Measurements from ENCODE around the gene RERE.
A peak's percentile ranks its signal among the peaks of the same experiment; 100 is the strongest.

The RERE gene

GRCh38 chr1:8472668-8473067 lies 344.8 kb downstream of the RERE start (continued):
- TF ChIP-seq GLIS1 (tag by site-specific recombination; IDR thresholded peaks at IDR 0.05) = 0 out of 2 replicates have a peak, but pooled peaks have one; percentile 11
- no peak for TF ChIP-seq ZNF132 (tag by site-specific recombination; IDR thresholded peaks at IDR 0.05; ENCODE audit: borderline replicate concordance)
- no peak for TF ChIP-seq ZNF654 (tag by site-specific recombination; IDR thresholded peaks at IDR 0.05; ENCODE audit: low read depth)
- TF ChIP-seq, protein P1, sequence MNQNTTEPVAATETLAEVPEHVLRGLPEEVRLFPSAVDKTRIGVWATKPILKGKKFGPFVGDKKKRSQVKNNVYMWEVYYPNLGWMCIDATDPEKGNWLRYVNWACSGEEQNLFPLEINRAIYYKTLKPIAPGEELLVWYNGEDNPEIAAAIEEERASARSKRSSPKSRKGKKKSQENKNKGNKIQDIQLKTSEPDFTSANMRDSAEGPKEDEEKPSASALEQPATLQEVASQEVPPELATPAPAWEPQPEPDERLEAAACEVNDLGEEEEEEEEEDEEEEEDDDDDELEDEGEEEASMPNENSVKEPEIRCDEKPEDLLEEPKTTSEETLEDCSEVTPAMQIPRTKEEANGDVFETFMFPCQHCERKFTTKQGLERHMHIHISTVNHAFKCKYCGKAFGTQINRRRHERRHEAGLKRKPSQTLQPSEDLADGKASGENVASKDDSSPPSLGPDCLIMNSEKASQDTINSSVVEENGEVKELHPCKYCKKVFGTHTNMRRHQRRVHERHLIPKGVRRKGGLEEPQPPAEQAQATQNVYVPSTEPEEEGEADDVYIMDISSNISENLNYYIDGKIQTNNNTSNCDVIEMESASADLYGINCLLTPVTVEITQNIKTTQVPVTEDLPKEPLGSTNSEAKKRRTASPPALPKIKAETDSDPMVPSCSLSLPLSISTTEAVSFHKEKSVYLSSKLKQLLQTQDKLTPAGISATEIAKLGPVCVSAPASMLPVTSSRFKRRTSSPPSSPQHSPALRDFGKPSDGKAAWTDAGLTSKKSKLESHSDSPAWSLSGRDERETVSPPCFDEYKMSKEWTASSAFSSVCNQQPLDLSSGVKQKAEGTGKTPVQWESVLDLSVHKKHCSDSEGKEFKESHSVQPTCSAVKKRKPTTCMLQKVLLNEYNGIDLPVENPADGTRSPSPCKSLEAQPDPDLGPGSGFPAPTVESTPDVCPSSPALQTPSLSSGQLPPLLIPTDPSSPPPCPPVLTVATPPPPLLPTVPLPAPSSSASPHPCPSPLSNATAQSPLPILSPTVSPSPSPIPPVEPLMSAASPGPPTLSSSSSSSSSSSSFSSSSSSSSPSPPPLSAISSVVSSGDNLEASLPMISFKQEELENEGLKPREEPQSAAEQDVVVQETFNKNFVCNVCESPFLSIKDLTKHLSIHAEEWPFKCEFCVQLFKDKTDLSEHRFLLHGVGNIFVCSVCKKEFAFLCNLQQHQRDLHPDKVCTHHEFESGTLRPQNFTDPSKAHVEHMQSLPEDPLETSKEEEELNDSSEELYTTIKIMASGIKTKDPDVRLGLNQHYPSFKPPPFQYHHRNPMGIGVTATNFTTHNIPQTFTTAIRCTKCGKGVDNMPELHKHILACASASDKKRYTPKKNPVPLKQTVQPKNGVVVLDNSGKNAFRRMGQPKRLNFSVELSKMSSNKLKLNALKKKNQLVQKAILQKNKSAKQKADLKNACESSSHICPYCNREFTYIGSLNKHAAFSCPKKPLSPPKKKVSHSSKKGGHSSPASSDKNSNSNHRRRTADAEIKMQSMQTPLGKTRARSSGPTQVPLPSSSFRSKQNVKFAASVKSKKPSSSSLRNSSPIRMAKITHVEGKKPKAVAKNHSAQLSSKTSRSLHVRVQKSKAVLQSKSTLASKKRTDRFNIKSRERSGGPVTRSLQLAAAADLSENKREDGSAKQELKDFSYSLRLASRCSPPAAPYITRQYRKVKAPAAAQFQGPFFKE (tag by site-specific recombination; IDR thresholded peaks at IDR 0.05; ENCODE audit: borderline replicate concordance) = no peak
- TF ChIP-seq, protein P2, sequence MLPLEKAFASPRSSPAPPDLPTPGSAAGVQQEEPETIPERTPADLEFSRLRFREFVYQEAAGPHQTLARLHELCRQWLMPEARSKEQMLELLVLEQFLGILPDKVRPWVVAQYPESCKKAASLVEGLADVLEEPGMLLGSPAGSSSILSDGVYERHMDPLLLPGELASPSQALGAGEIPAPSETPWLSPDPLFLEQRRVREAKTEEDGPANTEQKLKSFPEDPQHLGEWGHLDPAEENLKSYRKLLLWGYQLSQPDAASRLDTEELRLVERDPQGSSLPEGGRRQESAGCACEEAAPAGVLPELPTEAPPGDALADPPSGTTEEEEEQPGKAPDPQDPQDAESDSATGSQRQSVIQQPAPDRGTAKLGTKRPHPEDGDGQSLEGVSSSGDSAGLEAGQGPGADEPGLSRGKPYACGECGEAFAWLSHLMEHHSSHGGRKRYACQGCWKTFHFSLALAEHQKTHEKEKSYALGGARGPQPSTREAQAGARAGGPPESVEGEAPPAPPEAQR (tag by site-specific recombination; IDR thresholded peaks at IDR 0.05) = no peak
- TF ChIP-seq, protein P3, sequence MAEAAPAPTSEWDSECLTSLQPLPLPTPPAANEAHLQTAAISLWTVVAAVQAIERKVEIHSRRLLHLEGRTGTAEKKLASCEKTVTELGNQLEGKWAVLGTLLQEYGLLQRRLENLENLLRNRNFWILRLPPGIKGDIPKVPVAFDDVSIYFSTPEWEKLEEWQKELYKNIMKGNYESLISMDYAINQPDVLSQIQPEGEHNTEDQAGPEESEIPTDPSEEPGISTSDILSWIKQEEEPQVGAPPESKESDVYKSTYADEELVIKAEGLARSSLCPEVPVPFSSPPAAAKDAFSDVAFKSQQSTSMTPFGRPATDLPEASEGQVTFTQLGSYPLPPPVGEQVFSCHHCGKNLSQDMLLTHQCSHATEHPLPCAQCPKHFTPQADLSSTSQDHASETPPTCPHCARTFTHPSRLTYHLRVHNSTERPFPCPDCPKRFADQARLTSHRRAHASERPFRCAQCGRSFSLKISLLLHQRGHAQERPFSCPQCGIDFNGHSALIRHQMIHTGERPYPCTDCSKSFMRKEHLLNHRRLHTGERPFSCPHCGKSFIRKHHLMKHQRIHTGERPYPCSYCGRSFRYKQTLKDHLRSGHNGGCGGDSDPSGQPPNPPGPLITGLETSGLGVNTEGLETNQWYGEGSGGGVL (tag by site-specific recombination; IDR thresholded peaks at IDR 0.05) = no peak
- no peak for TF ChIP-seq ZNF24 (tag by site-specific recombination; IDR thresholded peaks at IDR 0.05)
- TF ChIP-seq ZNF146 (tag by site-specific recombination; IDR thresholded peaks at IDR 0.05) = no peak
- TF ChIP-seq ZNF501 (tag by site-specific recombination; IDR thresholded peaks at IDR 0.05) = no peak
- TF ChIP-seq SCRT1 (tag by site-specific recombination; IDR thresholded peaks at IDR 0.05; ENCODE audit: borderline replicate concordance) = peak; percentile 57; the same call in 1 of the 2 replicates
- TF ChIP-seq ZNF202 (tag by site-specific recombination; IDR thresholded peaks at IDR 0.05; ENCODE audit: borderline replicate concordance) = no peak
- TF ChIP-seq KLF17 (tag by site-specific recombination; IDR thresholded peaks at IDR 0.05) = no peak
- TF ChIP-seq ZNF610 (tag by site-specific recombination; IDR thresholded peaks at IDR 0.05; ENCODE audit: borderline replicate concordance) = no peak
- TF ChIP-seq, protein P4, sequence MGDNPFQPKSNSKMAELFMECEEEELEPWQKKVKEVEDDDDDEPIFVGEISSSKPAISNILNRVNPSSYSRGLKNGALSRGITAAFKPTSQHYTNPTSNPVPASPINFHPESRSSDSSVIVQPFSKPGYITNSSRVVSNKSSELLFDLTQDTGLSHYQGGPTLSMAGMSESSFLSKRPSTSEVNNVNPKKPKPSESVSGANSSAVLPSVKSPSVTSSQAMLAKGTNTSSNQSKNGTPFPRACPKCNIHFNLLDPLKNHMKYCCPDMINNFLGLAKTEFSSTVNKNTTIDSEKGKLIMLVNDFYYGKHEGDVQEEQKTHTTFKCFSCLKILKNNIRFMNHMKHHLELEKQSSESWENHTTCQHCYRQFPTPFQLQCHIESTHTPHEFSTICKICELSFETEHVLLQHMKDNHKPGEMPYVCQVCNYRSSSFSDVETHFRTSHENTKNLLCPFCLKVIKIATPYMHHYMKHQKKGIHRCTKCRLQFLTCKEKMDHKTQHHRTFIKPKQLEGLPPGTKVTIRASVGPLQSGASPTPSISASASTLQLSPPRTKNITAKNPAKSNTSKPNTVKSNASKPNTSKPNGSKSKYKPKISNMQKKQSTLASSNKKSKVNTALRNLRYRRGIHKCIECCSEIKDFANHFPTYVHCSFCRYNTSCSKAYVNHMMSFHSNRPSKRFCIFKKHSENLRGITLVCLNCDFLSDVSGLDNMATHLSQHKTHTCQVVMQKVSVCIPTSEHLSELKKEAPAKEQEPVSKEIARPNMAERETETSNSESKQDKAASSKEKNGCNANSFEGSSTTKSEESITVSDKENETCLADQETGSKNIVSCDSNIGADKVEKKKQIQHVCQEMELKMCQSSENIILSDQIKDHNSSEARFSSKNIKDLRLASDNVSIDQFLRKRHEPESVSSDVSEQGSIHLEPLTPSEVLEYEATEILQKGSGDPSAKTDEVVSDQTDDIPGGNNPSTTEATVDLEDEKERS (tag by site-specific recombination; IDR thresholded peaks at IDR 0.05) = no peak
- TF ChIP-seq ZNF341 (tag by site-specific recombination; IDR thresholded peaks at IDR 0.05; ENCODE audit: low read depth) = no peak
- no peak for TF ChIP-seq ZNF530 (tag by site-specific recombination; IDR thresholded peaks at IDR 0.05; ENCODE audit: low read depth)
- no peak for TF ChIP-seq ZNF274 (IDR thresholded peaks at IDR 0.05; ENCODE audit: low read length)
- no peak for TF ChIP-seq ZNF274 (tag by site-specific recombination; IDR thresholded peaks at IDR 0.05; ENCODE audit: borderline replicate concordance)
- no peak for TF ChIP-seq OSR2 (tag by site-specific recombination; IDR thresholded peaks at IDR 0.05)
- no peak for TF ChIP-seq ZNF18 (tag by site-specific recombination; IDR thresholded peaks at IDR 0.05)
- TF ChIP-seq ZNF639 (tag by site-specific recombination; IDR thresholded peaks at IDR 0.05) = no peak
- TF ChIP-seq ZSCAN30 (tag by site-specific recombination; IDR thresholded peaks at IDR 0.05) = no peak
- no peak for TF ChIP-seq ZNF707 (tag by site-specific recombination; IDR thresholded peaks at IDR 0.05)

Measured in HEK293 (cell line).